DND-41 (cell line): ENCODE measurements around the gene SMPX.

Experiments used
- ATAC-seq: fragments of 200-7000 bp; cut with Tn5 transposase; 3 replicates; pipeline ENCODE4 v1.9.1; 2021; ENCODE audit warnings: low read depth; ENCODE audit not compliant: insufficient read depth
- DNase-seq: peaks from one replicate; pipeline ENCODE4 v3.0.0-alpha.2; 2020
- H2AFZ ChIP-seq: 2 replicates; pipeline ENCODE4 v1.6.0; 2012; ENCODE audit warnings: low read depth, low read length
- H3K27ac ChIP-seq: 2 replicates; pipeline ENCODE4 v1.5.1; 2012; ENCODE audit warnings: low read length, inconsistent platforms
- H3K27me3 ChIP-seq: fragments of 200-600 bp; sonication (generic); 2 replicates; pipeline ENCODE4 v1.6.0; 2012; ENCODE audit warnings: low read length, mild to moderate bottlenecking, inconsistent platforms; ENCODE audit not compliant: insufficient read depth, poor library complexity
- H3K36me3 ChIP-seq: 2 replicates; pipeline ENCODE4 v1.5.1; 2012; ENCODE audit warnings: low read length, inconsistent platforms; ENCODE audit not compliant: insufficient read depth
- H3K4me1 ChIP-seq: 2 replicates; pipeline ENCODE4 v1.5.1; 2012; ENCODE audit warnings: mild to moderate bottlenecking, low read length; ENCODE audit not compliant: insufficient read depth
- H3K4me2 ChIP-seq: 2 replicates; pipeline ENCODE4 v1.6.0; 2012; ENCODE audit warnings: mild to moderate bottlenecking, moderate library complexity, low read length, inconsistent platforms; ENCODE audit not compliant: insufficient read depth
- H3K4me3 ChIP-seq, 2 experiments: fragments of 200-600 bp in 1 of 2; shearing (Covaris generic) in 1 of 2; 2 replicates each; pipeline ENCODE4 v1.5.1; 2012 to 2016; ENCODE audit warnings: inconsistent platforms in 2 of 2, low read length in 2 of 2, mild to moderate bottlenecking in 2 of 2, low read depth in 1 of 2, moderate library complexity in 1 of 2
- H3K79me2 ChIP-seq: 2 replicates; pipeline ENCODE4 v1.6.0; 2012; ENCODE audit warnings: low read length, inconsistent platforms; ENCODE audit not compliant: insufficient read depth
- H3K9ac ChIP-seq: 2 replicates; pipeline ENCODE4 v1.6.0; 2012; ENCODE audit warnings: low read depth, mild to moderate bottlenecking, inconsistent platforms, low read length, moderate library complexity
- H3K9me3 ChIP-seq: 2 replicates; pipeline ENCODE4 v1.5.1; 2012; ENCODE audit warnings: low read length, moderate library complexity, mild to moderate bottlenecking, inconsistent platforms; ENCODE audit not compliant: insufficient read depth, severe bottlenecking
- H4K20me1 ChIP-seq: 2 replicates; pipeline ENCODE4 v1.6.0; 2012; ENCODE audit warnings: low read length; ENCODE audit not compliant: insufficient read depth
- EZH2 ChIP-seq: IDR thresholded peaks from 3 replicates; pipeline ENCODE4 v1.6.1; 2012; ENCODE audit warnings: borderline replicate concordance, low read depth, mild to moderate bottlenecking, moderate library complexity, low read length, inconsistent platforms; ENCODE audit not compliant: severe bottlenecking
- TF ChIP-seq, protein P1 (sequence below): IDR thresholded peaks from 2 replicates; pipeline ENCODE4 v1.5.1; 2012; ENCODE audit warnings: borderline replicate concordance, low read length, moderate library complexity, mild to moderate bottlenecking; ENCODE audit not compliant: poor library complexity, severe bottlenecking; ENCODE audit errors: extremely low read depth

SMPX gene

DNA sequence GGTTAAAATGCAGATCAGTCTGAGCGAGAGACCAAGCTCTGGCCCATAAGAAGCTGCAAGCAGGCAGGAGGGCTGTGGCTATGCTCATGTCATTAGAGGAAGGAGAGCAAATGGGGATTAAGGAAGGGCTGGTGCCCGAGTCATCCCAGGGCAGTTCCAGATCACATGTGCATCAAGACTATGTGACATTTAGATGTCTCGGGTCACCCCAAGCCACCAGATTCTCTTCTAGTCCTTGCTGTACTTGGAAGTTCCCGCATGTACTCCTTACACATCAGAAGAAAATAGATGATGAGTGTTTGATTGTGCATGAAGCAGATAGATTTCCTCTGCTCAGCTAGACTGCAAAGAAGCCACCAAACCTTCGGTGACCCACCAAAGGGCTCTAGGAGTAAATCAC lies 57.6 kb downstream of the SMPX start:
- Histone ChIP-seq H3K9me3 (no peaks in the 10 kb centered on the region), H3K27me3 (no peaks in the 10 kb centered on the region), H3K36me3 (no peaks in the 10 kb centered on the region), H3K4me2 (no peak overlapping the region), H3K27ac (no peak overlapping the region), H3K9ac (no peak overlapping the region), H3K4me3 (no peak overlapping the region), H4K20me1 (no peaks in the 10 kb centered on the region), H2AFZ (no peak overlapping the region), H3K4me1 (no peaks in the 10 kb centered on the region), H3K79me2 (no peaks in the 10 kb centered on the region)
- ATAC-seq (no peak), DNase-seq (no peak)
- no peak for TF ChIP-seq EZH2
- TF ChIP-seq, protein P1, sequence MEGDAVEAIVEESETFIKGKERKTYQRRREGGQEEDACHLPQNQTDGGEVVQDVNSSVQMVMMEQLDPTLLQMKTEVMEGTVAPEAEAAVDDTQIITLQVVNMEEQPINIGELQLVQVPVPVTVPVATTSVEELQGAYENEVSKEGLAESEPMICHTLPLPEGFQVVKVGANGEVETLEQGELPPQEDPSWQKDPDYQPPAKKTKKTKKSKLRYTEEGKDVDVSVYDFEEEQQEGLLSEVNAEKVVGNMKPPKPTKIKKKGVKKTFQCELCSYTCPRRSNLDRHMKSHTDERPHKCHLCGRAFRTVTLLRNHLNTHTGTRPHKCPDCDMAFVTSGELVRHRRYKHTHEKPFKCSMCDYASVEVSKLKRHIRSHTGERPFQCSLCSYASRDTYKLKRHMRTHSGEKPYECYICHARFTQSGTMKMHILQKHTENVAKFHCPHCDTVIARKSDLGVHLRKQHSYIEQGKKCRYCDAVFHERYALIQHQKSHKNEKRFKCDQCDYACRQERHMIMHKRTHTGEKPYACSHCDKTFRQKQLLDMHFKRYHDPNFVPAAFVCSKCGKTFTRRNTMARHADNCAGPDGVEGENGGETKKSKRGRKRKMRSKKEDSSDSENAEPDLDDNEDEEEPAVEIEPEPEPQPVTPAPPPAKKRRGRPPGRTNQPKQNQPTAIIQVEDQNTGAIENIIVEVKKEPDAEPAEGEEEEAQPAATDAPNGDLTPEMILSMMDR: no peak

GRCh38 chrX:21699136-21699535 lies 58.8 kb downstream of the SMPX start:
- H3K27me3 ChIP-seq: no peaks in the 10 kb centered on the region
- DNase-seq (no peak), ATAC-seq (no peak)
- H3K4me3 ChIP-seq: no peak overlapping the region
- no peak for TF ChIP-seq EZH2
- TF ChIP-seq, protein P1: no peak
- H3K9me3 ChIP-seq: no peaks in the 10 kb centered on the region
- H3K4me1 ChIP-seq: no peaks in the 10 kb centered on the region
- H2AFZ ChIP-seq: no peak overlapping the region
- H3K4me2 ChIP-seq: no peak overlapping the region
- no peaks in the 10 kb centered on the region for H3K36me3 ChIP-seq
- no peaks in the 10 kb centered on the region for H4K20me1 ChIP-seq
- no peaks in the 10 kb centered on the region for H3K79me2 ChIP-seq
- no peak overlapping the region for H3K9ac ChIP-seq
- H3K27ac ChIP-seq: no peak overlapping the region

GRCh38 chrX:21698272-21698671 lies 59.6 kb downstream of the SMPX start:
- TF ChIP-seq EZH2: no peak
- TF ChIP-seq, protein P1: no peak
- H3K4me2 ChIP-seq: no peak overlapping the region
- no peak overlapping the region for H3K9ac ChIP-seq
- no peak overlapping the region for H3K27ac ChIP-seq
- H3K4me3 ChIP-seq: no peak overlapping the region
- no peaks in the 10 kb centered on the region for H4K20me1 ChIP-seq
- no peak overlapping the region for H2AFZ ChIP-seq
- no peaks in the 10 kb centered on the region for H3K4me1 ChIP-seq
- H3K79me2 ChIP-seq: no peaks in the 10 kb centered on the region
- ATAC-seq: no peak
- H3K36me3 ChIP-seq: no peaks in the 10 kb centered on the region
- no peaks in the 10 kb centered on the region for H3K27me3 ChIP-seq
- no peaks in the 10 kb centered on the region for H3K9me3 ChIP-seq
- DNase-seq: no peak

- H2AFZ ChIP-seq: no peak overlapping the region
- no peaks in the 10 kb centered on the region for H3K9me3 ChIP-seq
- no peak overlapping the region for H3K4me3 ChIP-seq
- H3K27me3 ChIP-seq: no peaks in the 10 kb centered on the region
- no peak overlapping the region for H3K9ac ChIP-seq
- no peaks in the 10 kb centered on the region for H3K36me3 ChIP-seq
- H3K79me2 ChIP-seq: no peaks in the 10 kb centered on the region
- H3K27ac ChIP-seq: no peak overlapping the region
- H4K20me1 ChIP-seq: no peaks in the 10 kb centered on the region
- H3K4me2 ChIP-seq: no peak overlapping the region
- ATAC-seq: peak; percentile 84
- TF ChIP-seq EZH2: no peak
- TF ChIP-seq, protein P1: no peak
- H3K4me1 ChIP-seq: no peaks in the 10 kb centered on the region
- peak; percentile 31 for DNase-seq
Observed at GRCh38 chrX:21691512-21692018, 66.4 kb downstream of the SMPX start.
